ENCODE results near the gene STK32C.

DNA sequence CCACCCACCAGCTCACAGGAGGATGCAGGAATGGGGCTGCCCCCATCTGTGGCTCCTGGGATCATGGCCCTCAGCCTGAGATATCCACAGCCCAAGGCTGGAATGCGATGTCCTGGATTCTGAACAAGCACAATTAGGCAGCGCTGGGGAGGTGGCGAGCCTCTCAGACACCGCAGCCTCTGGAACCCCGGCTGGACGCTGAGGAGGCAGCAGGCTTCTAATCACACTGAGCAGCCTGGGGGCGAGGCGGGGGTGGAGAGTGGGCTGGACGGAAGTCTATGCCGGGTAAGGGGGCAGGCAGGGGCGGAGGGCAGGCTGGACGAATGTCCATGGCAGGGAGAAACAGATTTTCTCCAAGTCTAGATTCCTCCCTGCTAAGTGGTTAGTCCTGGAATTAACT lies 64.6 kb downstream of the STK32C start:
- TF ChIP-seq, protein P1, sequence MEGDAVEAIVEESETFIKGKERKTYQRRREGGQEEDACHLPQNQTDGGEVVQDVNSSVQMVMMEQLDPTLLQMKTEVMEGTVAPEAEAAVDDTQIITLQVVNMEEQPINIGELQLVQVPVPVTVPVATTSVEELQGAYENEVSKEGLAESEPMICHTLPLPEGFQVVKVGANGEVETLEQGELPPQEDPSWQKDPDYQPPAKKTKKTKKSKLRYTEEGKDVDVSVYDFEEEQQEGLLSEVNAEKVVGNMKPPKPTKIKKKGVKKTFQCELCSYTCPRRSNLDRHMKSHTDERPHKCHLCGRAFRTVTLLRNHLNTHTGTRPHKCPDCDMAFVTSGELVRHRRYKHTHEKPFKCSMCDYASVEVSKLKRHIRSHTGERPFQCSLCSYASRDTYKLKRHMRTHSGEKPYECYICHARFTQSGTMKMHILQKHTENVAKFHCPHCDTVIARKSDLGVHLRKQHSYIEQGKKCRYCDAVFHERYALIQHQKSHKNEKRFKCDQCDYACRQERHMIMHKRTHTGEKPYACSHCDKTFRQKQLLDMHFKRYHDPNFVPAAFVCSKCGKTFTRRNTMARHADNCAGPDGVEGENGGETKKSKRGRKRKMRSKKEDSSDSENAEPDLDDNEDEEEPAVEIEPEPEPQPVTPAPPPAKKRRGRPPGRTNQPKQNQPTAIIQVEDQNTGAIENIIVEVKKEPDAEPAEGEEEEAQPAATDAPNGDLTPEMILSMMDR (IDR thresholded peaks at IDR 0.05), result no peak
- TF ChIP-seq POLR2A (IDR thresholded peaks at IDR 0.05), result no peak

Data from testis (tissue), 2 donors.